Right renal cortex interstitium (tissue), 3 donors: Measurements from ENCODE around the gene ILDR2. TPM values are rescaled to one million over a fixed set of nuclear protein-coding genes. Genes with fewer than 3 reads are reported as not detected.
A peak's percentile ranks its signal among the peaks of the same experiment; 100 is the strongest.
"Not testable (repeated sequence)": the region's sequence is repeated elsewhere in the genome, so short reads cannot be mapped to it uniquely, and the experiment has no call there.

ENCODE experiments used
- DNase-seq, 3 donors: peaks; one replicate each; pipeline ENCODE4 v3.0.0-alpha.2; 2013; ENCODE audit warnings: low read depth in 3 of 3, low spot score in 2 of 3
- polyA plus RNA-seq, 3 donors: library from polyadenylated mRNA; unstranded; fragments of 120-200 nt; gene quantifications; one replicate each; pipeline ENCODE4 v1.2.1, GENCODE V29; 2013; ENCODE audit not compliant: insufficient read length in 3 of 3

Gene ILDR2
- polyA plus RNA-seq, 3 donors: 15.7 to 17.1 (median 17.0) TPM

DNA sequence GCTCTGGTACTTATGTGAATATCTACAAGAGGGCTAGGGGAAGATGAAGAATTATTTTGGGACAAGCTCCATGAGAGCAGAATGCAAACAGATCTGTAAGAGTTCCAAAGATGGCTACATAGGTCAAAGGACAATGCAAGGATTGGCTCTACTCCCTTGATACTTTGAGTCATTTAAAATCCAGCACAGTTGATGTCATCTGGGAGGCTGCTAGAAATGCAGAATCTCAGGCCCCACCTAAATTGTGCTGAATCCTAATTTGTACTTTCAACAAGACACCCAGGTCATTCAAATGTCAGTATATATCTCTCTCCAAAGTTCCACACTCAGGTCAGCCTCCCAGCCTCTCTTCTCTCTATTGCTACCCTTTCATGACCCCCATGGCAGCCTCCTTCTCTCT is 75.6 kb downstream of the ILDR2 start:
- no peak for DNase-seq

DNA sequence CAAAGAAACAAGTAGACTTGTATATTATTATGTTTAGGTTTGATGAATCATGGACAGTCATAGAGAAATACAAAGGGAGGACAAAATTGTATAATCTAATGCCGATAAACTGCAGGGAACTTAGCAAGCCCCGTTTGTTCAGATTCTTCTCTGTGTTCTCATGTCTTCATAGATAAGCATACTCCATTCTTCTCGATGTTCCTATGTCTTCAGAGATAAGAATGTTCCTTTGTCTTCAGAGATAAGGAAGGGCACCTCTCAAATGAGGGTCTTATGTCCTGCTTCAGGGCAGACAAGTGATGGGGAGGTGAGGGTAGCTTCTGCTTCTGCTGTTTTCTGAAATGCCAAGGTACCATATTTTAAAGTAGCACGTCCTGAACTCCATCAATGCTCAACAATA is 79.6 kb downstream of the ILDR2 start:
- DNase-seq: no peak

DNA sequence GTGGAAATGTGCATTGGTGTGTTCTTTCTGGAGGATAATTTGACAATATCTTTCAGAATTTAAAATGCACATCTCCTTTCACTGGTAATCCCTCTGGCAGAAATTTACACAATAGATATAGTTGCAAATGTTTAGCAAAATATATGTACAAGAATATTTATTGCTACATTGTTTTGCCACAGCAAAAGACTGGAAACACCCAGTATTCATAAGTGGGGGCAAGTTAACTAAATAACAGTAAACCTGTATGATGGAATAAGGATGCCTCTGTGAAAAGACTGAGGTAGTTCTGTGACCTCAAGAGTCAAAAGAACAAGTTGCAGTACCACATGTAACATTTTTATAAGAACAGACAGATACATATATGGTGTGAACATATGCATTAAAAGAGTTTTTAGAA is 85.6 kb downstream of the ILDR2 start:
- no peak for DNase-seq

DNA sequence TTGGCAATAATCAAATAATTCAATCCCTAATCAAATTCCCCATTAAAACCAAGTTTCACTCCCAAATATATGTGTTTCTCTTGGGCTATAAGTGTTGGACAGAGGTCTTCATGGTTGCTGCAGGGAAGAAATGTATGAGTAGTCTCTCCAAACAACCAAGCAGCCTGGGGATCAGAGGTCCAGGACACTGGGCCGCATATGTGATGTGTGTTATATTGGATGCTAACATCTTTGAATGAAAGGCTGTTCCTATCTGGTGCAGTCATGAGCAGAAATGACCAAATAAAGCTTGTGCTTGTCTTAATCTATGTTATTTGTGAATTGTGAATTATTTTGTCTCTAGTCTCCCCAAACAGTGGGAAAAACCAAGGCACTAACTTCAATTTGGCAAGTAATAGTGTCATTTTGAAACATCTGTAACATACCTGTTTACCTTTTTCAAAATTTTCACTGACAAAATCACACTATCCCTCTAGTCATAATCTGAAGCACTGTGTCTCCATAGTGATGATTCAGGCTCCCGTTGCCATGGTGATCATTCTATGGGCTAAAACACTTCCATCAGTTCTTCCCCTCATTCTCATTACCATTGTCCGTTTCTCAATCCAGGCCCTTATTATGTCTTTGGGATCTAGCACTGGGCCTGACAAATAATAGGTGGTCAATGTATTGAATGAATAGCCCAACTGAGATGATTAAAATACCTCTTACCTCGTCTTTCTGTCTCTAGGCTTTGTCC is 86.8 kb downstream of the ILDR2 start:
- DNase-seq: no peak

DNA sequence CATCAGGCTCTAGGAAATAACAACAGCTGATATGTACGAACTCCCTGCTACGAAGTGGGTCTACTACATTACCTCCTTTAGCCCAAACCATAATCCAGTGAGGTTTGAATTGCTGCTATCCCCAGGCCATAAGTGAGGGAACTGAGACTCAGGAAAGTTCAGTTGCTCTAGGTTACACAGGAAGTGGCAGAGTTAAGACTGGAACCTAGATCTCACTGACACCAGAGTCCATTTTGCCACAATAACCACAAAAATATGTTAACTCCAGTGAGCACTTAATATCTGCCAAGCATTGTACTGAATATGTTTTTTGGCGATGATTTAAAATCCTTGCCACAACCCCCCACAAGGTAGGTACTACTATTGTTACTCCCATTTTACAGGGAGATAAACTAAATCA is 90.4 kb downstream of the ILDR2 start:
- DNase-seq: no peak

DNA sequence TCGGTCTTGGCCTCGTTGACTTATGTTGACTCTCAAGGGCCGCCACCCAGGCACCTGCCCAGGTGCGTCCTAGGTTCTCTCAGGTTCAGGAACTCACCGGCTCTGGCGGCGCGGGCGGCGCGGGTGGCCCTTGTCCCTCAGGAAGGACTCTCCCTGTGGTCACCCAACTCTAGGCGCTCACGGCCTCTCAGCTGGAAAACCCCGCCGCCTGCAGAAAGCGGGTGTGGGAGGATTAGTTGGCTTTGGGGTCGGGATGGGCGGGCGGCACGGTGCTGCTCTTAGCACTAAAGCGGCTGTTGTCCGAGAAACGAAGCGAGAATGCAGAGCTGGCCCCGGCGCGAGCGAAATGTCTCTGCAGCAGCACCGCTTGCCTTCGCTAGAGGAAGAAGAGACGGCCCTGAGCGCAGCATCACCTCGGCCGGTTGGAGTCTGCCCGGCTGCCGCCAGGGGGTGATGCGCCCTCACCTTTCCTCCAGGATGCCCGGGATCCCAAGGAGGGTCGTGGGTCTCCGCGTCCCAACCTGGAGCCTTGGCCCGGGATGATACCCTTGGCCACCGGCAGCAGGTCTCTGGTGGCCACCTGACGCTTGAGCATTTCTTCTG is 91.2 kb downstream of the ILDR2 start:
- DNase-seq: peak in 1 of 3 donors; percentile 23

DNA sequence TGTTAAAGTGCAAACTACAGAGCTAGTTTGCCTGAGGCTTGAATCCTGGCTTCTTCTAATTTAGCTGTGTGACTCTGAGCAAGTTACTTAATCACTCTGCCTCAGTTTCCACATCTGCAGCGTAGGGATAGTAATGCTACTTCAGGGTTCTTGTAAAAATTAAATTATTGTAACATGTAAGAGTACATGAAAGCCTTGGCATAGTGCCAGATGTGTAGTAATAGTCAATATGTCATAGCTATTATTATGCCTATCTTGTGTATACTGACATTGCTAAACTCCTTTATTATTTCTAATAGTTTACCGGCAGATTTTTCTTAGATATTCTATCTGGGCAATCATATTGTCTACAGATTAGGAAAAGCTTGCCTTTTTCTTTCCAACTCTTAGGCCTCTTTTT is 92.4 kb downstream of the ILDR2 start:
- DNase-seq: no peak

DNA sequence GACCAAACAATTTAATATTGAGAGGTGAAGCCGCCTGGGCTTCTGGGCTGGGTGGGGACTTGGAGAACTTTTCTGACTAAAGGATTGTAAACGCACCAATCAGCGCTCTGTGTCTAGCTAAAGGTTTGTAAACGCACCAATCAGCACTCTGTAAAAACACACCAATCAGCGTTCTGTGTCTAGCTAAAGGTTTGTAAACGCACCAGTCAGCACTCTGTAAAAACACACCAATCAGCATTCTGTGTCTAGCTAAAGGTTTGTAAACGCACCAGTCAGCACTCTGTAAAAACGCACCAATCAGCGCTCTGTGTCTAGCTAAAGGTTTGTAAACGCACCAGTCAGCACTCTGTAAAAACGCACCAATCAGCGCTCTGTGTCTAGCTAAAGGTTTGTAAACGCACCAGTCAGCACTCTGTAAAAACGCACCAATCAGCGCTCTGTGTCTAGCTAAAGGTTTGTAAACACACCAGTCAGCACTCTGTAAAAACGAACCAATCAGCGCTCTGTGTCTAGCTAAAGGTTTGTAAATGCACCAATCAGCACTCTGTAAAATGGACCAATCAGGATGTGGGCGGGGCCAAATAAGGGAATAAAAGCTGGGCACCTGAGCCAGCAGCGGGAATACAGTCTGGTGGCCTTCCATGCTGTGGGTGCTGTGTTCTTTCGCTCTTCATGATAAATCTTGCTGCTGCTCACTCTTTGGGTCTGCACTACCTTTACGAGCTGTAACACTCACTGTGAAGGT is 97.0 kb downstream of the ILDR2 start:
- not testable (repeated sequence) for DNase-seq

DNA sequence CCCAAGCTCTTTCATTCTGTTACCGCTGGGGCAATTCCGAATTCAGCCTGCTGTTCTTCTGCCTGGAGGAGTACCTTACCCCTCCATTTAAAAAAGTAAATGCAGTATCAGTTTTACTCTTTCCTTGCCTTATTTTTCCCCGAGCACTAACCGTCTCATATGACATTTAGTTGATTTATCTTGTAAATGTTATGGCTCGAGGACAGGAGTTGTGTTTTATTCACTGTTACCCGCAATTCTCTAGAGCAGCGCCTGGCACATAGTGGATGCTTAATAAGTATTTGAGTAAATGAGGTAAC is 98.9 kb downstream of the ILDR2 start:
- DNase-seq: no peak

DNA sequence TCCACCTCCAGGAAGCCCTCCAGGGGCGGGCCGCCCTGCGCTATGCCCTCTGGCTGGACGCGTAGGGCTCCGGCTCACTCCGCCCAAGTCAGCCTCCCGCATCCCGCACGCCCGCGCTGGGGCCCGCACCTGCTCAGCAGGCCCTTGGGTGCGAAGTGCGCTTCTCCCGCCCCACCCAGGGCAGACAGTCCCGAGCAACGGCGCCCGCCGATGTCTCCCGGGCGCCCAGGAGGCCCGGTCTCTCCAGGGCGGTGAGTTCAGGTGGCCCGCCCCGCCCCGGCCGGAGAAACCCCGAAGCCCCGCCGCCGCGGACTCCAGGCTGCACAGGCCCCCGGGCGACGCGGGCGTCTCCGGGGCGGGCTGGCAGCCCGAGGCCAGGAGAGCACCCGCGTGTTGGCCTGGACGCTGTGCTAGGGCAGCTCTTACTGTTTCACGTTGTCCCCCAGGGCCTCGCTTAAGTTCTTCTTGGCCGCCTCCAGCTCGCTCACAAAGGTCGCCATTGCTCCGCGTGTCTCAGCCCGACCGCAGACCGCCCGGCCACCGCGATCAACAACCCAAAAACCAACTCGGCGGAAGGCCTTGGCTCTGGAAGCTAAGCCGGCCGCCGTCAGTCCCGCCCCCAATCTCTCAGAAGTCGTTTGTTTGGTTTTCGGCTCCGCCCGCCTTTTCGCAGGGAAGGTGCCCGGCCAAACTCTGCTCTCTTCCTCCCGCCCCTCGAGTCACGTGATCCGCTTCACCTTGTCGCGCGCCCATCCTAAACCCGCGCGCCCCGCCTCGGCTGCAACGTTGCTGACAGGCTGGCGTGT is 99.4 kb downstream of the ILDR2 start, which contains the start of gene TADA1:
TSS of gene TADA1 (minus strand) at position 531 of the 806 bp plus-strand sequence. CDS start at position 500, 31 bp downstream.
- DNase-seq: peak; percentile 85 to 97 (median 88)

DNA sequence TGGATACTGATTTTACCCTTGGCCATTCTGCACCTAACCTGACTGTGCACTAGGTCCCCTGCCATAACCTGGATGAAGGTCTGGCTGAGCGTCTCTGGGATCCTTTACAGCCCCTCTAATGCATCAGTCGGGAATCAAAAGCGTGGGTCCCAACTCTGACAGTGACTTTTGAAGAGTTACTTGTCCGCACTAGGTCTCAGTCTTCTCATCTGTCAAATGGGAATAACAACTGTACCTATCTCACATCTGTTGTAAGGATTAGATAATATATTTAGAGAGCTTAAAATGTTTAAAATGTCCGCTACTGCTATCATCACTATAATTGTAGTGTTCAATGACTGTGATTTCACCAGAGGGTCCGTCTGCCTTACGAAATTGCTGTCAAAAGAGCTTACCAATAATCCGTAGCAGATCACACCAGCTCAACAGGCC is 100.0 kb downstream of the ILDR2 start:
- peak in 1 of 3 donors; percentile 10 for DNase-seq

DNA sequence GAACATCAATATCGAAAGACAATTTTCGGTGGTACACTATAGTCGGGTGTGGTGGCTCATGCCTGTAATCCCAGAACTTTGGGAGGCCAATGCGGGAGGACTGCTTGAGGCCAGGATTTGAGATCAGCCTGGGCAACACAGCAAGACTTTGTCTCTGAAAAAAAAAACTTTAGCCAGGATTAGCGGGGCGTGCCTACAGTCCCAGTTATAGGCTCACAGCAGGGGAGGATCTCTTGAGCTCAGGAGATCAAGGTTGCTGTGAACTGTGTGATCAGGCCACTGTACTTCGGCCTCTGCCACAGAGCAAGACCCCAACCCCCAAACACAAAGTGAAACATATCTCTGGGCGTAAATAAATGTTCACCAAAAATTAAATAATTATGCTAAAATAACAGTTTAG is 100.9 kb downstream of the ILDR2 start:
- no peak for DNase-seq

DNA sequence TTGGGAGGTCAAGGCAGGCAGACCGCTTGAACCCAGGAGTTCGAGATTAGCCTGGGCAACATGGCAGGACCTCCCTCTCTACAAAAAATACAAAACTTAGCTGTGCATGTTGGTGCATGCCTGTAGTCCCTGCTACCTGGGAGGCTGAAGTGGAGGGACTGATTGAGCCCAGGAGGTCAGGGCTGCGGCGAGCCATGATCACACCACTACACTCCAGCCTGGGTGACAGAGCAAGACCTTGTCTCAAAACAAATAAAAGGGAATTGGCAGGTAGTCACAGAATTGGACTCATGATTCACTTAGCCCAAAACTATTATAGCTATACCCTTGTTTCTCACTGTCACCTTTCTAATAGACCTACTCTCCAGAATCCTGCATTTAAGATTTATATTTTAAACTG is 104.8 kb downstream of the ILDR2 start:
- DNase-seq: no peak

DNA sequence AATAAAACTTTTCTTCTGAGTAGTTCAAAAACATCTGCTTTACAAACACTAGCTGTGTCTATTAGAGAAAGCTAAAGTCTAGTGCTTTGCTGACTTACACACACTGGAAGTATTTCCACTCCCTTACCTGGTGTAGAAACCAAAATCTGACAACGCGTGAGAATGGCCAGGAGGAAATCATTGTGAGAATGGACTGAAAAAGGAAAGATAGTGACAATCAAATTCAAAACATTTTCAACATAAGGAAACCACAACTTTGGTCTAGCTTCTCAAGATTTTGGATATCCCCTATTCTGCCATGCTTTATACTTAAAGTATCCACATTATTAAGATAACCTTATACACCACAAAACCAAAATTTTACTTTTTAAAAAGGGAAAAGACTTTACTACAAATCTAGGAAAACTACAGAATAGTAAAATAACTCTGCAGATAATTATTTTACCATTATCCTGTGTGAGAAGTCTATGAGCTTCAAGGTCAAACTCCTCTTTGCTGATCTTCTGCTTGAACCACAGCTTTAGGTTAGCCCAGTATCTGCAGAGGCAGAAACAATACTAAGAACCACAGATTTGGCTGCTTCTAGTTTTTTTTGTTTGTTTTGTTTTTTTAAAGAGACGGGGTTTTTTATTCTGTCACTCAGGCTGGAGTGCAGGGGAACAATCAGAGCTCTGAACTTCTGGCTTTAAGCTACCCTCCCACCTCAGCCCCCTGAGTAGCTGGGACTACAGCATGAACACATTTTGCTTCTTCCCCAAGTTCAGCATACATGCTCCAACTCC is 105.8 kb downstream of the ILDR2 start:
- DNase-seq: no peak

DNA sequence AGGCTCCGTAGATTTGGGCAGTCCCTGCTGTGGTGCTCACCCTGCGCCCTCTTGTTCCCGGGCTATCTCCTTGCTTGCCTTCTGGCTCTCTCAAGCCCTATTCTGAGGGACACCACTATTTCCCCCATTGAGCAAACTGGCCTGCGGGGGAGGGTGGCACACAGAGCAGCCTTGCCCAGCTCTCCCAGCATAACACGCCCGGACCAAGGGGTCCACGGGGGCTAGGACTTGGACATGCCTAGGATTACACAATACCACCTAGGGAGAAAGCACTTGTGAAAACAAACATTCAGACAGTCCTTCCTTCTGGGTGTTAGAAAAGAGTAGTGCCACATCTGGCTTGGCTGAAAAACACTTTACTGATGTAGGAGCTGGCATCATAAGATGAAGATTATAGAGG is 106.7 kb downstream of the ILDR2 start:
- DNase-seq: no peak

DNA sequence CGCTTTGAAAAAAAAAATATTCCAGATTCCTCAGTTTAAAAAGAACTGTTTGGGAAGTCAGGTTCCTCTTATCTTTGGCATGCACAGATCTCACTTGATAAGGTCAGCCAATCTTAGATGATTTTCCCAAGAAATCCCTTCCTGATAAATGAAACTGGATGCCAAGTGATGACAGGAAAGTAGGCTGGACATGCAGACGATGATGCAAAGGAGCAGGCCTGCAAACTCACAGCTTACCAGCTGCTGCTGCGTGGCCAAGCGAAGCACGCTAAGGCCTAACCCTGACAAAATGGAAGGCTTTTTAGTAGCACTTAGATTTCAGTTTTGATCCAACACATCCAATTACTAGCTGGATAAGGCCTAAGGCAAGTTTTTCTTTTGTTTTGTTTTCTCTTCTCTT is 109.4 kb downstream of the ILDR2 start:
- DNase-seq: no peak

DNA sequence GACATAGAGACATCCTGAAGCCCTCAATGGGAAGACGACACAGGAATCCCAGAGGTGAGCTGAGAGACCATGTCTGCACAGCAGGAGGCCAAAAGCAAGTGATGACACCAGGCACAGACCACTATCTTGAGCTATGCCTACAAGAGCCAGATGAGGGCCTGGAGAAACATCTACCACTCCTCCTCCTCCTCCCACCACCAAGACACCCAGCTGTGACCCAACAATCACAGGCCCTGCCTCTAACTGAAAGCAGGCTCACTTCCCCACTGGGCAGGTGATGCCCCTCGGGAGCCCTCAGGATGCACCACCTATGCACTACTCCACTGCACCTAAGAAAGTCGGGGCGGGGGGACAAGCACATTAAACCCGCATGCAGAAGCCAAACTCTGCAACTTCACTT is 115.7 kb downstream of the ILDR2 start:
- no peak for DNase-seq

DNA sequence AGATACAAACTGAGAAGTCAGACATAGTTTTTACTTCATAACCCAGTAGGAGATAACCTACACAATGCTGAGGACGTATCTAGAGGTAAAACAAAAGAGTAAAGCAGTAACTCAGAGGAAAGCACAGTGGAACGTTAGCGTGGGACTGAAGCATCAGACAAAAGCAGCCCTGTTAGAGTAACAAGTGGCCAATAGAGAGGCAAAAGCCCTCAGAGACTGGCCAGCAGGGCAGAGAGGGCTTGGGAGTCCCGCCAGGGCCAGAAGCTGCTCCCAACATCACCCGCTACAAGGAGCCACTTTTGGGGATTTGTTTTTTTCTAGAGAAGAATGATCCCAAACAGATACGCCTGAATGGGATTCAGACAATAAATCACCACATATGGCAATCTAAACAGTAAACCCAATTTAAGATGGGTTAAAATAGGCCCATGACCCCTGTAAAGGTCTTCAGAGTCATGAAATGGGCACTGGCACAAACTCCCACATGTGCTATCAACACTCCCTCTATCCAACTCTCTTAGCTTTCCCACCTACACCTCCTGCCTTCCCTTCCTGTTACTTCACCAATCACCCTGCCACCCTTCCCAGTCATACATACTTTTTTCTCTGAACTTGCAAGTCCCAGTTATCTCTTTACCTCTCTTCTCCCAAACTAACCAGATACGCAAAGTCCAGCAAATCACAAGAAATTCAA is 116.5 kb downstream of the ILDR2 start:
- DNase-seq: no peak
